ENCODE data around the gene RPL38.

- TF ChIP-seq CTCF (IDR thresholded peaks at IDR 0.05; ENCODE audit: insufficient read depth, low read length) (no peak), POLR2AphosphoS5 (IDR thresholded peaks at IDR 0.05; ENCODE audit: low read depth) (no peak), GABPA (IDR thresholded peaks at IDR 0.05; ENCODE audit: low read depth) (no peak), REST (IDR thresholded peaks at IDR 0.05; ENCODE audit: insufficient replicate concordance, low read depth) (no peak), SPI1 (IDR thresholded peaks at IDR 0.05; ENCODE audit: borderline replicate concordance, low read depth) (no peak)
These were observed 15.0 kb downstream of the RPL38 start for GRCh38 chr17:74218436-74218835.

Measured in HL-60 (cell line).